WTC11 (cell line): ENCODE data around the gene CD164. TPM values are rescaled to one million over a fixed set of nuclear protein-coding genes. Genes with fewer than 3 reads are reported as not detected.

Experiments used
- ATAC-seq: fragments of 200-7000 bp; cut with Tn5 transposase; 2 replicates; pipeline ENCODE4 v1.10.0; 2021; ENCODE audit warnings: mild to moderate bottlenecking, moderate library complexity
- CTCF ChIA-PET: fragments of 300-600 bp; sonication (Branson Sonifier 250); formaldehyde crosslinking; loops from one replicate; lab custom pipeline; 2021; ENCODE audit warnings: antibody characterized with exemption; lab: Charles Lee
- POLR2A ChIA-PET: fragments of 350-600 bp; sonication (Branson Sonifier 250); formaldehyde crosslinking; loops from one replicate; lab custom pipeline; 2021; ENCODE audit warnings: antibody characterized with exemption; lab: Charles Lee
- DNase-seq: peaks from one replicate; pipeline ENCODE4 v3.0.0; 2021; ENCODE audit warnings: low spot score
- H3K27ac Mint-ChIP-seq: 2 replicates; pipeline ENCODE4 v1.8.0; 2021; ENCODE audit warnings: mixed read lengths
- H3K27me3 Mint-ChIP-seq: 2 replicates; pipeline ENCODE4 v1.8.0; 2021; ENCODE audit warnings: low read depth, mild to moderate bottlenecking, moderate library complexity, mixed read lengths
- H3K36me3 Mint-ChIP-seq: 2 replicates; pipeline ENCODE4 v1.8.0; 2021; ENCODE audit warnings: mixed read lengths
- H3K4me1 Mint-ChIP-seq: 2 replicates; pipeline ENCODE4 v1.8.0; 2022; ENCODE audit warnings: mixed read lengths
- H3K4me3 Mint-ChIP-seq: 2 replicates; pipeline ENCODE4 v1.8.0; 2021; ENCODE audit warnings: mild to moderate bottlenecking, moderate library complexity, mixed read lengths
- H3K9me3 Mint-ChIP-seq: 2 replicates; pipeline ENCODE4 v1.8.0; 2021; ENCODE audit warnings: mixed read lengths
- ATF2 ChIP-seq: sonication (generic); formaldehyde crosslinking; IDR thresholded peaks from 2 replicates; pipeline ENCODE4 v1.8.1; 2022; ENCODE audit warnings: low read depth, missing genetic modification reagents, borderline replicate concordance
- CREB1 ChIP-seq: sonication (generic); formaldehyde crosslinking; IDR thresholded peaks from 2 replicates; pipeline ENCODE4 v1.8.0; 2023; ENCODE audit warnings: mild to moderate bottlenecking, missing genetic modification reagents
- ESRRA ChIP-seq: sonication (generic); formaldehyde crosslinking; IDR thresholded peaks from 2 replicates; pipeline ENCODE4 v1.8.1; 2022; ENCODE audit warnings: mild to moderate bottlenecking, missing genetic modification reagents, borderline replicate concordance
- NFYB ChIP-seq: sonication (generic); formaldehyde crosslinking; conservative IDR thresholded peaks from 2 replicates; pipeline ENCODE4 v1.8.0; 2022; ENCODE audit warnings: low read depth, missing genetic modification reagents
- NR2C2 ChIP-seq: sonication (generic); formaldehyde crosslinking; IDR thresholded peaks from 2 replicates; pipeline ENCODE4 v1.8.0; 2022; ENCODE audit warnings: mild to moderate bottlenecking, missing genetic modification reagents
- NR3C1 ChIP-seq: sonication (generic); formaldehyde crosslinking; conservative IDR thresholded peaks from 2 replicates; pipeline ENCODE4 v1.8.1; 2023; ENCODE audit warnings: low read depth, mild to moderate bottlenecking, missing genetic modification reagents
- PRRX2 ChIP-seq: fragments of 250-450 bp; sonication (Bioruptor Pico); IDR thresholded peaks from 2 replicates; pipeline ENCODE4 v1.8.0; 2021; ENCODE audit warnings: mild to moderate bottlenecking
- TP53 ChIP-seq: sonication (generic); formaldehyde crosslinking; IDR thresholded peaks from 2 replicates; pipeline ENCODE4 v1.8.1; 2023; ENCODE audit warnings: mild to moderate bottlenecking, missing genetic modification reagents
- ZBTB21 ChIP-seq: sonication (generic); formaldehyde crosslinking; IDR thresholded peaks from 2 replicates; pipeline ENCODE4 v1.8.1; 2023; ENCODE audit warnings: mild to moderate bottlenecking, missing genetic modification reagents, borderline replicate concordance
- ZNF263 ChIP-seq: sonication (generic); formaldehyde crosslinking; IDR thresholded peaks from 2 replicates; pipeline ENCODE4 v1.8.1; 2022; ENCODE audit warnings: low read depth, mild to moderate bottlenecking, moderate library complexity, missing genetic modification reagents
- ZNF532 ChIP-seq: fragments of 250-450 bp; sonication (Bioruptor Pico); IDR thresholded peaks from 2 replicates; pipeline ENCODE4 v1.9.0; 2021; ENCODE audit warnings: mild to moderate bottlenecking, borderline replicate concordance
- ZNF671 ChIP-seq: fragments of 250-450 bp; sonication (Bioruptor Pico); IDR thresholded peaks from 2 replicates; pipeline ENCODE4 v1.8.0; 2021; ENCODE audit warnings: mild to moderate bottlenecking
- total RNA-seq: library from RNA; stranded (reverse); gene quantifications from 3 replicates; pipeline ENCODE4 v1.2.3, GENCODE V29; 2021
- TF ChIP-seq, protein P1 (sequence below): sonication (generic); formaldehyde crosslinking; IDR thresholded peaks from 2 replicates; pipeline ENCODE4 v1.8.1; 2023; ENCODE audit warnings: mild to moderate bottlenecking, missing genetic modification reagents
- TF ChIP-seq, protein P2 (sequence below): sonication (generic); formaldehyde crosslinking; IDR thresholded peaks from 2 replicates; pipeline ENCODE4 v1.8.1; 2022; ENCODE audit warnings: mild to moderate bottlenecking, moderate library complexity, missing genetic modification reagents
- TF ChIP-seq, protein P3 (sequence below): fragments of 250-450 bp; sonication (Bioruptor Pico); IDR thresholded peaks from 2 replicates; pipeline ENCODE4 v1.8.0; 2021; ENCODE audit warnings: mild to moderate bottlenecking
- TF ChIP-seq, protein P4 (sequence below): sonication (generic); formaldehyde crosslinking; IDR thresholded peaks from 2 replicates; pipeline ENCODE4 v1.8.0; 2022; ENCODE audit warnings: missing genetic modification reagents

CD164 gene
- total RNA-seq, 1 experiment from 2014 or later = 74.9 TPM

DNA sequence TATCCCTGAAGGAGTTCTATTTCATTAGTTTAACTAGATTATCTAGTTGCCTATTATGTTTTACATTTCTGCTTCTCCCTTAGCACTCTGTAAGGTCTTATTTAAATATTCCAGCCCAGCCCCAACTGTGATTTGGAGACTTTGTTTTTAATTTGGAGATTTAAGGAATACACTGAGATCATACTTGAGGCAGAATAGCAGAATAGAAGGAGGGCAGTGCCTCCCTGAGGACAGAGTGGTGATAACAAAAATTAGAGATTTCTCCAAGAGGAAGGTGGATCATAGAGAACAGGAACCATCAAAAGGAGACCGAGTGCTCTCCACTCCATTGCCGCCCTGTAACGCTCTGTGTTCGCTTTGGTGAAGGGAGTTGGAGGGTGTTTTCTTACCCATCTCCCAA lies 14.8 kb upstream of the CD164 start:
- CTCF ChIA-PET = interaction anchor here (1.1 to 2.2 kb wide), 3 partner anchors 14 to 209 kb away, joined by 3 to 7 read pairs (median 3); no protein-coding TSS in a partner anchor
- Mint-ChIP-seq H3K36me3 (no peaks in the 10 kb centered on the region), H3K27ac (no peak overlapping the region), H3K4me3 (no peak overlapping the region), H3K9me3 (no peaks in the 10 kb centered on the region), H3K27me3 (no peaks in the 10 kb centered on the region), H3K4me1 (no peaks in the 10 kb centered on the region)
- no peak for TF ChIP-seq NR2C2 (CRISPR knock-in tag)
- TF ChIP-seq, protein P1, sequence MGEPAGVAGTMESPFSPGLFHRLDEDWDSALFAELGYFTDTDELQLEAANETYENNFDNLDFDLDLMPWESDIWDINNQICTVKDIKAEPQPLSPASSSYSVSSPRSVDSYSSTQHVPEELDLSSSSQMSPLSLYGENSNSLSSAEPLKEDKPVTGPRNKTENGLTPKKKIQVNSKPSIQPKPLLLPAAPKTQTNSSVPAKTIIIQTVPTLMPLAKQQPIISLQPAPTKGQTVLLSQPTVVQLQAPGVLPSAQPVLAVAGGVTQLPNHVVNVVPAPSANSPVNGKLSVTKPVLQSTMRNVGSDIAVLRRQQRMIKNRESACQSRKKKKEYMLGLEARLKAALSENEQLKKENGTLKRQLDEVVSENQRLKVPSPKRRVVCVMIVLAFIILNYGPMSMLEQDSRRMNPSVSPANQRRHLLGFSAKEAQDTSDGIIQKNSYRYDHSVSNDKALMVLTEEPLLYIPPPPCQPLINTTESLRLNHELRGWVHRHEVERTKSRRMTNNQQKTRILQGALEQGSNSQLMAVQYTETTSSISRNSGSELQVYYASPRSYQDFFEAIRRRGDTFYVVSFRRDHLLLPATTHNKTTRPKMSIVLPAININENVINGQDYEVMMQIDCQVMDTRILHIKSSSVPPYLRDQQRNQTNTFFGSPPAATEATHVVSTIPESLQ (CRISPR knock-in tag) = no peak
- no peak for TF ChIP-seq ZNF532
- no peak for TF ChIP-seq NR3C1
- no peak for TF ChIP-seq ZNF263
- no peak for TF ChIP-seq ZNF671
- no peak for TF ChIP-seq TP53 (CRISPR knock-in tag)
- no peak for DNase-seq
- POLR2A ChIA-PET = no interaction called here
- peak; percentile 75 for ATAC-seq

- no peaks in the 10 kb centered on the region for H3K4me1 Mint-ChIP-seq
- H3K36me3 Mint-ChIP-seq = no peaks in the 10 kb centered on the region
- H3K27ac Mint-ChIP-seq = no peak overlapping the region
- H3K9me3 Mint-ChIP-seq = no peaks in the 10 kb centered on the region
- H3K4me3 Mint-ChIP-seq = no peak overlapping the region
- ATAC-seq (no peak), DNase-seq (no peak)
- ChIA-PET POLR2A (interaction anchor here (0.6 kb wide), 1 partner anchor 39 kb away, joined by 5 read pairs; no protein-coding TSS in a partner anchor), CTCF (interaction anchor here (0.5 to 2.2 kb wide), 6 partner anchors 12 to 214 kb away, joined by 3 to 7 read pairs (median 5); partner anchors contain the start of gene MICAL1)
- no peaks in the 10 kb centered on the region for H3K27me3 Mint-ChIP-seq
- TF ChIP-seq, protein P2, sequence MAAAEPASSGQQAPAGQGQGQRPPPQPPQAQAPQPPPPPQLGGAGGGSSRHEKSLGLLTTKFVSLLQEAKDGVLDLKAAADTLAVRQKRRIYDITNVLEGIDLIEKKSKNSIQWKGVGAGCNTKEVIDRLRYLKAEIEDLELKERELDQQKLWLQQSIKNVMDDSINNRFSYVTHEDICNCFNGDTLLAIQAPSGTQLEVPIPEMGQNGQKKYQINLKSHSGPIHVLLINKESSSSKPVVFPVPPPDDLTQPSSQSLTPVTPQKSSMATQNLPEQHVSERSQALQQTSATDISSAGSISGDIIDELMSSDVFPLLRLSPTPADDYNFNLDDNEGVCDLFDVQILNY (CRISPR knock-in tag) = no peak
- TF ChIP-seq ZBTB21 (CRISPR knock-in tag) = no peak
- TF ChIP-seq CREB1 (CRISPR knock-in tag) = no peak
- TF ChIP-seq, protein P3, sequence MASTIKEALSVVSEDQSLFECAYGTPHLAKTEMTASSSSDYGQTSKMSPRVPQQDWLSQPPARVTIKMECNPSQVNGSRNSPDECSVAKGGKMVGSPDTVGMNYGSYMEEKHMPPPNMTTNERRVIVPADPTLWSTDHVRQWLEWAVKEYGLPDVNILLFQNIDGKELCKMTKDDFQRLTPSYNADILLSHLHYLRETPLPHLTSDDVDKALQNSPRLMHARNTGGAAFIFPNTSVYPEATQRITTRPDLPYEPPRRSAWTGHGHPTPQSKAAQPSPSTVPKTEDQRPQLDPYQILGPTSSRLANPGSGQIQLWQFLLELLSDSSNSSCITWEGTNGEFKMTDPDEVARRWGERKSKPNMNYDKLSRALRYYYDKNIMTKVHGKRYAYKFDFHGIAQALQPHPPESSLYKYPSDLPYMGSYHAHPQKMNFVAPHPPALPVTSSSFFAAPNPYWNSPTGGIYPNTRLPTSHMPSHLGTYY = no peak
- TF ChIP-seq ZNF532 = no peak
- TF ChIP-seq ATF2 (CRISPR knock-in tag) = no peak
- TF ChIP-seq, protein P4, sequence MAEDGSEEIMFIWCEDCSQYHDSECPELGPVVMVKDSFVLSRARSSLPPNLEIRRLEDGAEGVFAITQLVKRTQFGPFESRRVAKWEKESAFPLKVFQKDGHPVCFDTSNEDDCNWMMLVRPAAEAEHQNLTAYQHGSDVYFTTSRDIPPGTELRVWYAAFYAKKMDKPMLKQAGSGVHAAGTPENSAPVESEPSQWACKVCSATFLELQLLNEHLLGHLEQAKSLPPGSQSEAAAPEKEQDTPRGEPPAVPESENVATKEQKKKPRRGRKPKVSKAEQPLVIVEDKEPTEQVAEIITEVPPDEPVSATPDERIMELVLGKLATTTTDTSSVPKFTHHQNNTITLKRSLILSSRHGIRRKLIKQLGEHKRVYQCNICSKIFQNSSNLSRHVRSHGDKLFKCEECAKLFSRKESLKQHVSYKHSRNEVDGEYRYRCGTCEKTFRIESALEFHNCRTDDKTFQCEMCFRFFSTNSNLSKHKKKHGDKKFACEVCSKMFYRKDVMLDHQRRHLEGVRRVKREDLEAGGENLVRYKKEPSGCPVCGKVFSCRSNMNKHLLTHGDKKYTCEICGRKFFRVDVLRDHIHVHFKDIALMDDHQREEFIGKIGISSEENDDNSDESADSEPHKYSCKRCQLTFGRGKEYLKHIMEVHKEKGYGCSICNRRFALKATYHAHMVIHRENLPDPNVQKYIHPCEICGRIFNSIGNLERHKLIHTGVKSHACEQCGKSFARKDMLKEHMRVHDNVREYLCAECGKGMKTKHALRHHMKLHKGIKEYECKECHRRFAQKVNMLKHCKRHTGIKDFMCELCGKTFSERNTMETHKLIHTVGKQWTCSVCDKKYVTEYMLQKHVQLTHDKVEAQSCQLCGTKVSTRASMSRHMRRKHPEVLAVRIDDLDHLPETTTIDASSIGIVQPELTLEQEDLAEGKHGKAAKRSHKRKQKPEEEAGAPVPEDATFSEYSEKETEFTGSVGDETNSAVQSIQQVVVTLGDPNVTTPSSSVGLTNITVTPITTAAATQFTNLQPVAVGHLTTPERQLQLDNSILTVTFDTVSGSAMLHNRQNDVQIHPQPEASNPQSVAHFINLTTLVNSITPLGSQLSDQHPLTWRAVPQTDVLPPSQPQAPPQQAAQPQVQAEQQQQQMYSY (CRISPR knock-in tag) = no peak
- no peak for TF ChIP-seq ESRRA (CRISPR knock-in tag)
- no peak for TF ChIP-seq NFYB (CRISPR knock-in tag)
- no peak for TF ChIP-seq PRRX2 (CRISPR knock-in tag)
These were observed 13.9 kb upstream of the CD164 start for GRCh38 chr6:109396046-109396718.
